ENCODE measurements around the gene COL1A1. TPM values are rescaled to one million over a fixed set of nuclear protein-coding genes. Genes with fewer than 3 reads are reported as not detected.
A peak's percentile ranks its signal among the peaks of the same experiment; 100 is the strongest.

The COL1A1 gene
- total RNA-seq, 2 experiments from 2014 or later, result not detected

GRCh38 chr17:50150354-50151040, 50.9 kb downstream of the COL1A1 start, which contains the start of gene PPP1R9B:
Gene PPP1R9B, minus strand, starts transcription at chr17:50150677. Its CDS starts 164 bp downstream, at chr17:50150513.
- peak within 1 kb of the TSS; percentile 89 for H3K4me3 ChIP-seq (ENCODE audit: low read depth, low read length, poor library complexity, severe bottlenecking)
- peak within 1 kb of the TSS; percentile 87 for H3K27ac ChIP-seq (ENCODE audit: low read depth, low read length, poor library complexity, severe bottlenecking)
- H3K9me2 ChIP-seq (ENCODE audit: insufficient read depth, low read length), result no peaks in the 10 kb centered on the region
- H4K20me1 ChIP-seq (ENCODE audit: insufficient read depth, low read length), result peaks cover 22% of the 10 kb centered on the region
- TF ChIP-seq EZH2phosphoT487 (IDR thresholded peaks at IDR 0.05; ENCODE audit: borderline replicate concordance, low read depth, low read length), result no peak
- TF ChIP-seq CTCF (conservative IDR thresholded peaks at IDR 0.05; ENCODE audit: low read length), result no peak
- no peaks in the 10 kb centered on the region for H3K9me3 ChIP-seq (ENCODE audit: low read length)
- peaks cover 50% of the 10 kb centered on the region for H3K4me1 ChIP-seq (ENCODE audit: insufficient read depth, low read length, poor library complexity, severe bottlenecking)
- peak; percentile 40 for DNase-seq (ENCODE audit: low spot score)
- BruUV-seq (replicated peaks), result TSS peak; percentile 89
- H3K79me2 ChIP-seq (ENCODE audit: insufficient read depth, low read depth, low read length), result peaks cover 53% of the 10 kb centered on the region
- peak within 1 kb of the TSS; percentile 98 for H3K4me2 ChIP-seq (ENCODE audit: low read length)
- intact Hi-C loops (cut with micrococcal nuclease; ENCODE audit: unreplicated experiment), result loop anchor here (1.0 to 10.0 kb wide), 3 partner anchors 11 to 476 kb away; partner anchors contain the start of genes PDK2 and SPOP
- ChIA-PET POLR2A (interaction anchor here (0.6 kb wide), 3 partner anchors 32 to 129 kb away, joined by 4 to 6 read pairs (median 4); no protein-coding TSS in a partner anchor), CTCF (ENCODE audit: unreplicated experiment) (no interaction called here)
- peak within 1 kb of the TSS; percentile 64; the same call in 1 of the 2 replicates for H2AFZ ChIP-seq (ENCODE audit: low read length)
- H3K36me3 ChIP-seq (ENCODE audit: insufficient read depth, low read length), result peaks cover 35% of the 10 kb centered on the region

GRCh38 chr17:50149417-50150353, 51.7 kb downstream of the COL1A1 start:
- H3K36me3 ChIP-seq (ENCODE audit: insufficient read depth, low read length), result peaks cover 43% of the 10 kb centered on the region
- peak overlapping the region; percentile 89 for H3K4me3 ChIP-seq (ENCODE audit: low read depth, low read length, poor library complexity, severe bottlenecking)
- no peaks in the 10 kb centered on the region for H3K9me2 ChIP-seq (ENCODE audit: insufficient read depth, low read length)
- CTCF ChIA-PET (ENCODE audit: unreplicated experiment), result no interaction called here
- intact Hi-C loops (cut with micrococcal nuclease; ENCODE audit: unreplicated experiment), result loop anchor here (2.0 to 10.0 kb wide), 2 partner anchors 55 to 475 kb away; partner anchors contain the start of genes PDK2 and SPOP
- POLR2A ChIA-PET, result no interaction called here
- peaks cover 50% of the 10 kb centered on the region for H3K4me1 ChIP-seq (ENCODE audit: insufficient read depth, low read length, poor library complexity, severe bottlenecking)
- H4K20me1 ChIP-seq (ENCODE audit: insufficient read depth, low read length), result peaks cover 22% of the 10 kb centered on the region
- peaks cover 59% of the 10 kb centered on the region for H3K79me2 ChIP-seq (ENCODE audit: insufficient read depth, low read depth, low read length)
- TF ChIP-seq CTCF (conservative IDR thresholded peaks at IDR 0.05; ENCODE audit: low read length), result no peak
- no peak for TF ChIP-seq EZH2phosphoT487 (IDR thresholded peaks at IDR 0.05; ENCODE audit: borderline replicate concordance, low read depth, low read length)
- no peaks in the 10 kb centered on the region for H3K9me3 ChIP-seq (ENCODE audit: low read length)
- peak; percentile 86 for DNase-seq (ENCODE audit: low spot score)
- no TSS peak for BruUV-seq (replicated peaks)
- H3K27ac ChIP-seq (ENCODE audit: low read depth, low read length, poor library complexity, severe bottlenecking), result peak overlapping the region; percentile 87
- H2AFZ ChIP-seq (ENCODE audit: low read length), result no peak overlapping the region
- H3K4me2 ChIP-seq (ENCODE audit: low read length), result peak overlapping the region; percentile 95

All from OCI-LY7 (cell line).